NOMO-1 (cell line): ENCODE data around the gene SMYD4.
"Not testable (repeated sequence)": the region's sequence is repeated elsewhere in the genome, so short reads cannot be mapped to it uniquely, and the experiment has no call there.

Experiments used
- DNase-seq, 2 experiments: peaks; one replicate each; lab custom pipeline; 2025; ENCODE audit not compliant: unreplicated experiment in 2 of 2; lab: John Stamatoyannopoulos, UW

Gene SMYD4

GRCh38 chr17:1830288-1830687 lies 586 bp upstream of the SMYD4 start:
- DNase-seq: peak; percentile 23 to 24

GRCh38 chr17:1829216-1829591 lies 498 bp downstream of the SMYD4 start:
- no peak for DNase-seq

GRCh38 chr17:1820528-1821252 lies 9.0 kb downstream of the SMYD4 start:
- DNase-seq: no peak

- no peak for DNase-seq
Measured at GRCh38 chr17:1813088-1813487, 16.6 kb downstream of the SMYD4 start.

- no peak for DNase-seq
Measured at GRCh38 chr17:1810450-1811103, 19.1 kb downstream of the SMYD4 start.

- not testable (repeated sequence) for DNase-seq
Measured at GRCh38 chr17:1809815-1810214, 19.9 kb downstream of the SMYD4 start.

- no peak for DNase-seq
Measured at GRCh38 chr17:1808644-1809043, 21.1 kb downstream of the SMYD4 start.

GRCh38 chr17:1807890-1808289 lies 21.8 kb downstream of the SMYD4 start:
- DNase-seq: no peak

GRCh38 chr17:1803280-1803679 lies 26.4 kb downstream of the SMYD4 start:
- DNase-seq: no peak

GRCh38 chr17:1802429-1802828 lies 27.3 kb downstream of the SMYD4 start:
- no peak for DNase-seq

- no peak for DNase-seq
Measured at GRCh38 chr17:1800712-1801111, 29.0 kb downstream of the SMYD4 start.

- DNase-seq: no peak
Measured at GRCh38 chr17:1800240-1800639, 29.5 kb downstream of the SMYD4 start.

- DNase-seq: not testable (repeated sequence)
Measured at GRCh38 chr17:1797846-1798245, 31.9 kb downstream of the SMYD4 start.

- no peak for DNase-seq
Measured at GRCh38 chr17:1797323-1797722, 32.4 kb downstream of the SMYD4 start.

GRCh38 chr17:1796800-1797199 lies 32.9 kb downstream of the SMYD4 start:
- no peak for DNase-seq

- no peak for DNase-seq
Measured at GRCh38 chr17:1793447-1793806, 36.3 kb downstream of the SMYD4 start.

- DNase-seq: no peak
Measured at GRCh38 chr17:1792495-1793446, 36.9 kb downstream of the SMYD4 start.

GRCh38 chr17:1789936-1790335 lies 39.8 kb downstream of the SMYD4 start:
- no peak for DNase-seq

GRCh38 chr17:1787301-1787902 lies 42.3 kb downstream of the SMYD4 start:
- no peak for DNase-seq

- no peak for DNase-seq
Measured at GRCh38 chr17:1786708-1787107, 43.0 kb downstream of the SMYD4 start.

GRCh38 chr17:1785930-1786329 lies 43.8 kb downstream of the SMYD4 start:
- no peak for DNase-seq
